Esophagus mucosa (tissue), 1 donor: Measurements from ENCODE around the gene PRSS21. TPM values are rescaled to one million over a fixed set of nuclear protein-coding genes. Genes with fewer than 3 reads are reported as not detected.
A peak's percentile ranks its signal among the peaks of the same experiment; 100 is the strongest.

Source experiments
- ATAC-seq: fragments of 200-7000 bp; cut with Tn5 transposase; one replicate; pipeline ENCODE4 v1.9.1; 2020
- total RNA-seq: library from RNA; stranded (reverse); gene quantifications from one replicate; pipeline ENCODE4 v1.2.4, GENCODE V29; 2023
- donor health status: DM: yes; HTN: yes; CAD: no.

The PRSS21 gene
- total RNA-seq, 1 donor from 2014 or later = 6.9 TPM

DNA sequence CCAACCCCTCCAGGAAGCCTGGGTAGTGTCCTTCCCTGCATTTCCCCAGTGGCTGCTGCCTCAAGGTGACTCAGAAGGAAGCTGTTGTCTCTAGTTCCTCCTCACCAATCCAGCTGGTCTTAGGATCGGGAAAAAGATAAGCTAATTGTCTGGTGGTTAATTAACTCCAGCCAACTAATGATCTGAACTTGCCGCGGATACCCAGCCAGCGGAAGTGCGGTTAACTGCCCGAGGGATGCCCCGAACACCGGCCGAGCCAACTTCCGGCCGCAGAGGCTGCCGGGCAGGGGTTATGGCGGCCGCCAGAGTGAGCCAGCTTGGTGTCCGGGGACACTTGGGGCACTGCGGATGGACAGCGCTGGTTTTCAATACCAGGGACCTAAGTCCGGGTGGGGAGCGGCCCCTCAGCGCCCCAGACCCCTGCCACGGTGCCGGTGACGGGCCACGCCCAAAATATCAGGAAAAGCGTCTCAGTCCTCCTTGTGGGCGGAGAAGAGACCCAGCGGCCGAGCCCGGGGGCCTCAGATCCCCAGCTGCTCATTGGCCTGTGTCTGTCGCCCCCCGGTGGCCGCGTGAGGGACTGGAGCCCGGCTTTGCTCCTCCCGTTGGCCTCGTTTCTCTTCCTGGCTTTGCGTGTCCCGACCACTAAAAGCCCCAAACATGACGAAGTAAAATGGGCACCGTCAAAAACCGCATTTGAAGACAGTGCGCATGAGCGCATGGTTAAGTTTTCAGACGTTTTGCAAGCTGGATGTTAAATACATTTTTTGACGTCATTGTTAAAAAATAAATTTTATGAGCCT is 51.2 kb downstream of the PRSS21 start:
- peak; percentile 94 for ATAC-seq

Other genes with a start within 250 kb of the PRSS21 start
- gene KCTD5, start 134.7 kb upstream of the PRSS21 start, total RNA-seq = 37.7 TPM
- gene PRSS27, start 97.0 kb upstream of the PRSS21 start, total RNA-seq = 191 TPM
- 280 TPM for gene SRRM2, start 64.6 kb upstream of the PRSS21 start, total RNA-seq
- gene ELOB, start 40.0 kb upstream of the PRSS21 start, total RNA-seq = 310 TPM
- gene PRSS33, start 29.7 kb upstream of the PRSS21 start, total RNA-seq = not detected
- gene PRSS41, start 18.8 kb upstream of the PRSS21 start, total RNA-seq = not detected
- 15.3 TPM for gene ZG16B, start 13.1 kb downstream of the PRSS21 start, total RNA-seq
- 97.0 TPM for gene PRSS22, start 40.9 kb downstream of the PRSS21 start, total RNA-seq
- gene FLYWCH2, start 66.0 kb downstream of the PRSS21 start, total RNA-seq = 19.5 TPM
- gene FLYWCH1, start 94.7 kb downstream of the PRSS21 start, total RNA-seq = 16.4 TPM
- 1.3 TPM for gene KREMEN2, start 147.0 kb downstream of the PRSS21 start, total RNA-seq
- 11.1 TPM for gene PAQR4, start 152.1 kb downstream of the PRSS21 start, total RNA-seq
- gene PKMYT1, start 163.2 kb downstream of the PRSS21 start, total RNA-seq = 16.9 TPM
- gene CLDN9, start 195.7 kb downstream of the PRSS21 start, total RNA-seq = not detected
- not detected for gene CLDN6, start 200.9 kb downstream of the PRSS21 start, total RNA-seq
- 11.7 TPM for gene TNFRSF12A, start 203.1 kb downstream of the PRSS21 start, total RNA-seq
- 26.6 TPM for gene HCFC1R1, start 206.7 kb downstream of the PRSS21 start, total RNA-seq
- 21.3 TPM for gene THOC6, start 206.8 kb downstream of the PRSS21 start, total RNA-seq
- gene BICDL2, start 219.7 kb downstream of the PRSS21 start, total RNA-seq = 62.0 TPM
- 0.80 TPM for gene MMP25, start 229.3 kb downstream of the PRSS21 start, total RNA-seq
- 3.7 TPM for gene IL32, start 248.4 kb downstream of the PRSS21 start, total RNA-seq